GM12865 (cell line): ENCODE results near the gene CALCA.
"Not testable (repeated sequence)": the region's sequence is repeated elsewhere in the genome, so short reads cannot be mapped to it uniquely, and the experiment has no call there.

Source experiments
- DNase-seq: peaks from one replicate; pipeline ENCODE4 v3.0.0; 2010; ENCODE audit warnings: low read depth
- H3K4me3 ChIP-seq: 2 replicates; pipeline ENCODE4 v1.5.1; 2011; ENCODE audit warnings: mild to moderate bottlenecking, low read depth, low read length, control low read depth
- CTCF ChIP-seq: IDR thresholded peaks from 2 replicates; pipeline ENCODE4 v1.5.1; 2011; ENCODE audit warnings: low read length, control low read depth, low read depth, inconsistent platforms; ENCODE audit not compliant: insufficient read depth; ENCODE audit errors: missing control alignments

The CALCA gene, protein sequence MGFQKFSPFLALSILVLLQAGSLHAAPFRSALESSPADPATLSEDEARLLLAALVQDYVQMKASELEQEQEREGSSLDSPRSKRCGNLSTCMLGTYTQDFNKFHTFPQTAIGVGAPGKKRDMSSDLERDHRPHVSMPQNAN

GRCh38 chr11:14971865-14972580 is at the start of gene CALCA:
Gene CALCA (minus strand): TSS chr11:14972351. CDS start chr11:14971192, 1,159 bp downstream.
- no peak for TF ChIP-seq CTCF
- H3K4me3 ChIP-seq = no peak within 1 kb of the TSS
- no peak for DNase-seq

DNA sequence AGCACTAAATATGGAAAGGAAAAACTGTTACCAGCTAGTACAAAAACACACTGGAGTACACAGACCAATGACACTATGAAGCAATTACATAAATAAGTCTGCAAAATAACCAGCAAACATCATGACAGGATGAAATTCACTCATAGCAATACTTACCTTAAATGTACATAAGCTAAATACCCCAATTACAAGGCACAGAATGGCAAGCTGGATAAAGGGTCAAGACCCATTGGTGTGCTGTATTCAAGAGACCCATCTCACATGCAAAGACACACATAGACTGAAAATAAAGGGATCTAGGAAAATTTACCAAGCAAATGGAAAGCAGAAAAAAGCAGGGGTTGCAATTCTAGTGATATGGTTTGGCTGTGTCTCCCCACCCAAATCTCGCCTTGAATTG is 44.0 kb upstream of the CALCA start:
- H3K4me3 ChIP-seq = no peak overlapping the region
- no peak for DNase-seq
- TF ChIP-seq CTCF = no peak

GRCh38 chr11:15011776-15012345 is 39.7 kb upstream of the CALCA start:
- no peak for TF ChIP-seq CTCF
- DNase-seq = no peak
- H3K4me3 ChIP-seq = no peak overlapping the region

DNA sequence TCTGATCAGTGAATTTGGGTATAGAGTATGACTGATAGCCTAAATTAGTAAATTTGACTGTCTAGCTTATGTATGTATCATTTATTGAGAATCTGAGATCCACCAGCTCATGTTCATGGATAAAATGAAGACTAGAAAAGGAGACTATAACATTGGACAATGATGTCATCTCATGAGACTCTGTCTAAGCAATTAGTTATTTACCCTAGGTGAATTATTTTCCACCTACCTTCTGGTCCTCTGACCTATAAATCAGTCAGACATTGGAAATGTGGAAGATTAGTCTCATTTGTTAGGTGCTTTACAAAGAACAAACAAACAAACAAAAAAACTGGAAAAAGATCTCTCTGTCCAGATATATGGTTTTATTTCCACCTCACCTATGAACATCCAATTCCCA is 38.7 kb upstream of the CALCA start:
- H3K4me3 ChIP-seq = no peak overlapping the region
- TF ChIP-seq CTCF = no peak
- DNase-seq = no peak

DNA sequence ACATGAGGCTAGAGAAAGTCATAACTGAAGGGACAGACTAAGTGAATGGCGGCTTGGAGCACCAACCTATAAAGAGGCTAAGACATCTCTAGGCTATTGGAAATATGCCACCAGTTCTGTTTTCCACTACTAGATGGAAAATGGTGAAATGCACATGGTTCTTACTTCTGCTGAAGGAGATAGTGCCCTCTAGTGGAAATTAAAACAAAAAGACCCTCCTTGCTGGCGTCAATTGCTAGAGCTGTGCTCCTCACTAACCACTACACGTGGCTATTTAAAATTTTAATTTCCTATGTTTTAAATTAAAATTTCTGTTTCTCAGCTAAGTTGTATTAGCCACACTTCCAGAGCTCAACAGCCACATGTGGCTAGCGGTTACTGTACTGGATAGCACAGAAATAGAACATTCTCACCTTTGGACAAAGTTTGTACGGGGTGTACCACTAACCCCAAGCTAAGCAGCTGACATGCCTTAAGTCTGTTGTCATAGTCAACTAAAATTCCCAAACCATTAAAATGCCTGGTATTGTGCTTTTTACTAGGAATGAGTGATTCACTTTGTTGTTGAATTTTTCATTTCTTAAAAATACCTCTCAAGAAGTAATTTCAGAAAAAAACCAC is 34.1 kb upstream of the CALCA start:
- H3K4me3 ChIP-seq = no peak overlapping the region
- TF ChIP-seq CTCF = peak; percentile 54
- peak; percentile 56 for DNase-seq

DNA sequence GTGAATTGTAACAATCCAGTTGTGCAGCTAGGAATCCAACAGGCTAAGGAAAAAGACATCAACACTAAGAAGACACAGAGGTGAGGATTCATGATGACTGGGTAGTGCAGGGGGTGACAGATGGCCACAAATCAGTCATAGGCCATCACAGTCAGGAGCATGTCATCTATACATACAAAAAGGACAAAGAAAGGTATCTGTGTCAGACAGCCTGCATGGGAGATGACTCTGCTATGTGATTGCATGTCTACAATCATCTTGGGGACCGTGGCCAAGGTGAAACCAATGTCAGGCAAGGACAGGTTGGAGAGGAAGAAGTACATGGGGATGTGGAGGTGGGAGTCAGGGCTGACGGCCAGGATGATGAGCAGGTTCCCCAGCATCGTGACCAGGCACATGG is 16.0 kb upstream of the CALCA start:
- not testable (repeated sequence) for H3K4me3 ChIP-seq, DNase-seq

DNA sequence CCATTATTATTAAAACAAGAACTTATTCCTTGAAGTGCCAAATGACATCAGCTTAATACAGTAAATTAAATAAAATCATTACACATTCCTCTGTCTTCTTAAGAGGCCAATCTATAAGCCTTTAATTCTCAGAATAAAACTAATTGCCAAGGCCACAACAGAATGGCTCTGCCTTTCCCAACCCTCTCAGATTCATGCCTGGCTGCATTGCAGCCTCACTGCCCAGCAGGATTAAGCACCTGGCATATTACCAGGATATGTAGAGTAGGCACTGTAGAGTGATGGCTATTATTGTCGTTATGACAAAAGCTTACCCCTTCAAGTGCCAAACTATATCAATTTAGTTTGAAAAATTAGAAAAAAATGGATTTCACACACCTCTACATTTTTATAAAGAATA is 9.4 kb upstream of the CALCA start:
- DNase-seq = no peak
- no peak for TF ChIP-seq CTCF
- H3K4me3 ChIP-seq = no peak overlapping the region
